HepG2 (cell line): ENCODE data around the gene RPLP2. TPM values are rescaled to one million over a fixed set of nuclear protein-coding genes. Genes with fewer than 3 reads are reported as not detected.

Experiments used
- AGO2 ChIP-seq: fragments of 200-400 bp; formaldehyde crosslinking; optimal IDR thresholded peaks from 2 replicates; pipeline ENCODE3; 2017; ENCODE audit warnings: mild to moderate bottlenecking, low read depth, low read length, moderate library complexity
- ARNTL ChIP-seq: sonication (generic); formaldehyde crosslinking; IDR thresholded peaks from 2 replicates; pipeline ENCODE4 v1.4.0; 2020; ENCODE audit warnings: mild to moderate bottlenecking, missing genetic modification reagents
- CEBPB ChIP-seq: IDR thresholded peaks from 2 replicates; pipeline ENCODE4 v1.6.1; 2011; ENCODE audit warnings: low read depth, low read length, improper control_type of control experiment, borderline replicate concordance
- ELF1 ChIP-seq: sonication (generic); formaldehyde crosslinking; IDR thresholded peaks from 2 replicates; pipeline ENCODE4 v1.4.0; 2020; ENCODE audit warnings: missing genetic modification reagents
- ELF3 ChIP-seq: IDR thresholded peaks from 2 replicates; pipeline ENCODE4 v1.6.1; 2016; ENCODE audit warnings: missing genetic modification reagents, missing compliant biosample characterization
- ETV6 ChIP-seq: sonication (generic); formaldehyde crosslinking; conservative IDR thresholded peaks from 2 replicates; pipeline ENCODE4 v1.4.0; 2020; ENCODE audit warnings: missing genetic modification reagents
- EZH2 ChIP-seq: conservative IDR thresholded peaks from 2 replicates; pipeline ENCODE4 v1.6.1; 2012; ENCODE audit warnings: mild to moderate bottlenecking, low read depth, low read length, moderate library complexity
- GABPA ChIP-seq, 2 experiments: IDR thresholded peaks; 2 replicates each; pipeline ENCODE4 v1.6.1; 2011 to 2016; ENCODE audit warnings: low read depth in 2 of 2, low read length in 1 of 2, missing biosample characterization in 1 of 2, missing genetic modification characterization in 1 of 2
- HIVEP1 ChIP-seq: sonication (generic); formaldehyde crosslinking; IDR thresholded peaks from 2 replicates; pipeline ENCODE4 v1.4.0; 2020; ENCODE audit warnings: mild to moderate bottlenecking, missing genetic modification reagents
- KDM6A ChIP-seq: IDR thresholded peaks from 2 replicates; pipeline ENCODE4 v1.6.1; 2016; ENCODE audit warnings: low read depth
- KLF13 ChIP-seq: sonication (generic); formaldehyde crosslinking; IDR thresholded peaks from 2 replicates; pipeline ENCODE4 v1.4.0; 2020; ENCODE audit warnings: mild to moderate bottlenecking, missing genetic modification reagents
- KLF6 ChIP-seq: IDR thresholded peaks from 2 replicates; pipeline ENCODE4 v1.8.0; 2016; ENCODE audit warnings: missing biosample characterization, missing genetic modification reagents
- NCOA5 ChIP-seq: sonication (generic); formaldehyde crosslinking; IDR thresholded peaks from 2 replicates; pipeline ENCODE4 v1.4.0; 2020; ENCODE audit warnings: missing genetic modification reagents
- PPARG ChIP-seq: conservative IDR thresholded peaks from 2 replicates; pipeline ENCODE4 v1.6.1; 2016; ENCODE audit warnings: missing biosample characterization, missing genetic modification reagents
- TFDP2 ChIP-seq: sonication (generic); formaldehyde crosslinking; IDR thresholded peaks from 2 replicates; pipeline ENCODE4 v1.4.0; 2020; ENCODE audit warnings: missing genetic modification reagents
- THAP11 ChIP-seq: IDR thresholded peaks from 2 replicates; pipeline ENCODE4 v1.6.1; 2016; ENCODE audit warnings: missing biosample characterization, missing genetic modification reagents
- THAP9 ChIP-seq: sonication (generic); formaldehyde crosslinking; IDR thresholded peaks from 2 replicates; pipeline ENCODE4; 2020; ENCODE audit warnings: missing genetic modification reagents, mild to moderate bottlenecking, borderline replicate concordance
- U2AF2 ChIP-seq: fragments of 200-400 bp; formaldehyde crosslinking; IDR thresholded peaks from 2 replicates; pipeline ENCODE4 v1.6.1; 2017; ENCODE audit warnings: low read depth, mild to moderate bottlenecking, low read length
- ZBTB43 ChIP-seq: sonication (generic); formaldehyde crosslinking; conservative IDR thresholded peaks from 2 replicates; pipeline ENCODE4 v1.4.0; 2020; ENCODE audit warnings: missing genetic modification reagents
- ZMYM3 ChIP-seq: sonication (generic); formaldehyde crosslinking; IDR thresholded peaks from 2 replicates; pipeline ENCODE4 v1.5.1; 2020; ENCODE audit warnings: mild to moderate bottlenecking, missing genetic modification reagents
- ZNF230 ChIP-seq: sonication (generic); formaldehyde crosslinking; IDR thresholded peaks from 2 replicates; pipeline ENCODE4 v1.4.0; 2020; ENCODE audit warnings: mild to moderate bottlenecking, missing genetic modification reagents
- ZNF33A ChIP-seq: sonication (generic); formaldehyde crosslinking; IDR thresholded peaks from 2 replicates; pipeline ENCODE4 v1.5.1; 2020; ENCODE audit warnings: missing genetic modification reagents, mild to moderate bottlenecking, moderate library complexity, borderline replicate concordance
- ZNF556 ChIP-seq: sonication (generic); formaldehyde crosslinking; IDR thresholded peaks from 2 replicates; pipeline ENCODE4 v1.4.0; 2020; ENCODE audit warnings: mild to moderate bottlenecking, missing genetic modification reagents, borderline replicate concordance
- ZNF607 ChIP-seq: sonication (generic); formaldehyde crosslinking; IDR thresholded peaks from 2 replicates; pipeline ENCODE4 v1.5.1; 2020; ENCODE audit warnings: missing genetic modification reagents, mild to moderate bottlenecking, borderline replicate concordance
- ZNF792 ChIP-seq: IDR thresholded peaks from 2 replicates; pipeline ENCODE4 v1.6.1; 2016
- ZNF883 ChIP-seq: sonication (generic); formaldehyde crosslinking; IDR thresholded peaks from 2 replicates; pipeline ENCODE4 v1.5.1; 2020; ENCODE audit warnings: mild to moderate bottlenecking, missing genetic modification reagents; ENCODE audit errors: not compliant biosample characterization
- polyA plus RNA-seq, 8 experiments: library from polyadenylated mRNA; depleted of rRNA in 3 of 8; stranded (reverse) in 7 of 8; unstranded in 1 of 8; fragments of >200 nt; fragmentation: Illumina TruSeq in 4 of 8; extraction: Trizol in 4 of 8; gene quantifications; 2 replicates each; pipeline versions ENCODE4 v1.2.1 to v1.2.3, GENCODE V29; 2011 to 2016; ENCODE audit warnings: low read depth in 4 of 8, missing spikeins in 1 of 8, mixed read lengths in 1 of 8; ENCODE audit not compliant: insufficient read depth in 1 of 8
- total RNA-seq, 5 experiments: library from RNA; depleted of rRNA; stranded (reverse); fragments of >200 nt; fragmentation: Illumina TruSeq; extraction: Trizol; gene quantifications; 2 replicates each; pipeline ENCODE4 v1.2.3, GENCODE V29; 2016; ENCODE audit warnings: low read depth in 1 of 5

The RPLP2 gene
- total and polyA plus RNA-seq, 2 of the 13 experiments (the other 11 are each of a cell fraction or from before 2014, with no cell fraction given), result 978 to 2,106 TPM

GRCh38 chr11:827146-827896 is 17.6 kb downstream of the RPLP2 start (continued):
- TF ChIP-seq NCOA5 (no peak), U2AF2 (no peak), ZNF792 (peak; percentile 42; the same call in 1 of the 2 replicates), ZNF33A (CRISPR knock-in tag) (no peak), ETV6 (CRISPR knock-in tag) (no peak), CEBPB (no peak), EZH2 (no peak), THAP11 (CRISPR knock-in tag) (peak; percentile 65), KLF13 (CRISPR knock-in tag) (peak; percentile 25; the same call in 1 of the 2 replicates), THAP9 (CRISPR knock-in tag) (0 out of 2 replicates have a peak, but pooled peaks have one; percentile 51), AGO2 (peak; percentile 43), ELF1 (peak; percentile 73), ZMYM3 (CRISPR knock-in tag) (peak; percentile 55), ZNF556 (peak; percentile 90; the same call in 1 of the 2 replicates), TFDP2 (CRISPR knock-in tag) (peak; percentile 57; the same call in 1 of the 2 replicates), HIVEP1 (peak; percentile 90), KDM6A (CRISPR knock-in tag) (0 out of 2 replicates have a peak, but pooled peaks have one; percentile 18), ARNTL (CRISPR knock-in tag) (0 out of 2 replicates have a peak, but pooled peaks have one; percentile 59), GABPA (IDR thresholded peaks at IDR 0.05; ENCODE audit: low read depth, low read length) (no peak), GABPA (CRISPR knock-in tag; IDR thresholded peaks at IDR 0.05; ENCODE audit: low read depth) (peak; percentile 71), KLF6 (CRISPR knock-in tag) (no peak; the same call in 1 of the 2 replicates), ZNF607 (CRISPR knock-in tag) (peak; percentile 65; the same call in 1 of the 2 replicates), ZNF230 (peak; percentile 82; the same call in 1 of the 2 replicates), ELF3 (peak; percentile 18; the same call in 1 of the 2 replicates), PPARG (CRISPR knock-in tag) (0 out of 2 replicates have a peak, but pooled peaks have one; percentile 12), ZNF883 (CRISPR knock-in tag) (no peak), ZBTB43 (CRISPR knock-in tag) (no peak)
